ENCODE results near the gene ST3GAL3.

The ST3GAL3 gene, protein sequence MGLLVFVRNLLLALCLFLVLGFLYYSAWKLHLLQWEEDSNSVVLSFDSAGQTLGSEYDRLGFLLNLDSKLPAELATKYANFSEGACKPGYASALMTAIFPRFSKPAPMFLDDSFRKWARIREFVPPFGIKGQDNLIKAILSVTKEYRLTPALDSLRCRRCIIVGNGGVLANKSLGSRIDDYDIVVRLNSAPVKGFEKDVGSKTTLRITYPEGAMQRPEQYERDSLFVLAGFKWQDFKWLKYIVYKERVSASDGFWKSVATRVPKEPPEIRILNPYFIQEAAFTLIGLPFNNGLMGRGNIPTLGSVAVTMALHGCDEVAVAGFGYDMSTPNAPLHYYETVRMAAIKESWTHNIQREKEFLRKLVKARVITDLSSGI

DNA sequence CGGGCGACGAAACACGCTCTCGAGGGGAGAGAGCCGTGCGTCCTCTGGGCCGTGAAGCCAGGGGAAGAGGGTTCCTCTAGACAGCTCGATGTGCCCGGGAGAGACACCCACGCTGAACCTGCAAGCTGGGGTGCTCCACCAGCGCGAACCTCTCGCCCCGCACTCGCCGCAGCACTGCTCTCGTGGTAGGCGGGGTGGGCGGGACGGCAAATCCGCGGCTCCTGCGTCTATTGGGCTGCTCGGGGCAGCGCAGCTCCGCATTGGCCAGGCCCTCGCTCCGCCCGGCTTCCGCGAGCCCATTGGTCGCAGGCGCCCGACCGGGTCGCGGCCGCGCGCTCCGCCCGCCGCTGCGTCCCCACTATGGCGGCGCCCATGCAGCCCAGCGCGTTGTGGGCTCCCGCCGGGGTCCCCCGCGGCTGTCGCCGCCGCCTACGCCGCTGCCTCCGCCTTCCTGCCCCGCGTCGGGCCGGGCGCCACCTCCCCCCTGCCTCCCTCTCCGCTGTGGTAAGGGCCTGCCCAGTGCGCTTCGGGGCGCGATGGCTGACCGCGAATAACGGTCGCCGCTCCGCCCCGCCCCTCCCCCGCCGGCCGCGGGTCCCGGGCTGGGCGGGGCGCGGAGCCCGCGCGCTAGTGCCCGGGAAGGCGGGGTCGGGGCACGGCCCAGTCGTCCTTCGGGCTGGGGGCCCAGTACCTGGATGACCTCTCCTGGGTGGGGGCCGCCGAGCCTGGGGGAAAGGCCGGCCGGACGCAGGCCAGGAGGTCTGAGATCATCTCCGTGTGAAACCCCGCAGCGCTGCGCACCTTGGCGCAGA, at the start of gene ST3GAL3:
Gene ST3GAL3 (plus strand): TSS at position 347 of the 812 bp plus-strand sequence. CDS start 28,727 bp downstream, outside the sequence.
- peak; percentile 83 to 89 for DNase-seq

DNA sequence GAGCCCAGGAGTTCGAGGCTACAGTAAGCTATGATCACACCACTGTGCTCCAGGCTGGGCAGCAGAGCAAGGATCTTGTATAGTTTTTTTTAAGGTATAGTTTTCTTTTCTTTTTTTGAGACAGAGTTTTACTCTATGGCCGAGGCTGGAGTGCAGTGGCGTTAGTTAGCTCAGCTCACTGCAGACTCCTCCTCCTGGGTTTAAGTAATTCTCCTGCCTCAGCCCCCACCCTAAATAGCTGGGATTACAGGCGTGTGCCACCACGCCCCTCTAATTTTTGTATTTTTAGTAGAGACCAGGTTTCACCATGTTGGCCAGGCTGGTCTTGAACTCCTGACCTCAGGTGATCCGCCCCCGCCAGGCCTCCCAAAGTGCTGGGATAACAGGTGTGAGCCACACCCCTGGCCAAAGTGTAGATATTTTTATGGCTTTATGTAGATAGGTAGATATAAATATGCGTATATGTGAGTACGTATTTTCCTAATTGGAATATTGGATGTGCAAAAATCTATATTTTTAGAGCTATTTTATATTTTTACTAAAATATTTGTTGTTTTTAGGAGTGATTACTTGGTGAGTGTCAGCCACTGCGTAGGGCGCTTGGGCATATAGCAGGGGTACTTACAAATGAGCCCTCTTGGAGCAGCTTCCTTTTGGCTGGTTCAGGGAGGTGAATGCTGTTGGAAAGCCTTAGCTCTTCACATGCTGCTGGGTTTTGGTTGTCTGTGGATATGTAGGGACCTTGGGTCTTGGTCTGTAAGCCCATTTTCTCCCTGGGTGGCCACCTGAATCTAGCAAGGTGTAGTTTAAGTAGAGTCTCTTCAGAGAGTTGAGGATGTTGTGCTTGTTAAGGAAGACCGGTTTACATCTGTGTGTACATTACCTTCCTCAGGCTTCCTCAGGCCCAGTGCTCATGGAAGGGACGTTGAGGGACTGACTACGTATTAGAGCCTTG, 47.8 kb upstream of the ST3GAL3 start:
- DNase-seq = no peak

DNA sequence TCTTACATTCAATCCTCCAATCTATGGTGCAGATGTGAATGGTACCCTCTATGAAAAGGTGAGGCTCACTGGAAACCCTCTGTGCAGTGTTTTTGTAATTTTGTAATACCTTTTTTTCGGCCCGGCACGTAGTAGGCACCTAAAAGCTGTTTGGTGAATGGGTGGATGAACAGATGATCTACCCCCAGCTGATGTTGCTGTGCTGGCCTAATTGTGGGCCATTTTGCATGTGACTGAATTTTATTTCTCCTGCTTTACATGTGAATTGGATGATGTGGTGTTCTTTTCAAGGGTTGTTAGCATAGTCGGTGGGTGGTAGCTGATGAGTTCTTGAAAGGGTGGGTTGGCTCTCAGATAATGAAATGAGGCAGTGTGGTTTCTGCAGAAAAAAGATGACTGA, 47.0 kb upstream of the ST3GAL3 start:
- no peak for DNase-seq

DNA sequence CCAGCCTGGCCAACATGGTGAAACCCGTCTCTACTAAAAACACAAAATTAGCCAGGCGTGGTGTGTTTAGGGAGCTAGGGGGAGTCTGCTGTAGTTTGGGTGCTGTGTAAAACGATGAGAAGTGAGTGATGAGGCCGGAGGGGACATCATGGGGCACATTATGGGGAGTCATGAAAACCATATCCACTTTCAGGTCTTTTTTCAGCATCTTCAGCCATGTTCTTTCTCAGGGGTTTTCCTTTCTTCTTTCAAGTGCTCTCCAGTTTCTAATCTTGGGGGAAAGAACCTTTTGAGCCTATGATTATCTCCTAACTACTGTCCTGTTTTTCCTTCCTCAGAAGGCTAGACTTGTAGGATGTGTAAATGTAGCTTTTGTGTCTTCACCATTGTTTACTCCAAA, 43.0 kb upstream of the ST3GAL3 start:
- no peak for DNase-seq

DNA sequence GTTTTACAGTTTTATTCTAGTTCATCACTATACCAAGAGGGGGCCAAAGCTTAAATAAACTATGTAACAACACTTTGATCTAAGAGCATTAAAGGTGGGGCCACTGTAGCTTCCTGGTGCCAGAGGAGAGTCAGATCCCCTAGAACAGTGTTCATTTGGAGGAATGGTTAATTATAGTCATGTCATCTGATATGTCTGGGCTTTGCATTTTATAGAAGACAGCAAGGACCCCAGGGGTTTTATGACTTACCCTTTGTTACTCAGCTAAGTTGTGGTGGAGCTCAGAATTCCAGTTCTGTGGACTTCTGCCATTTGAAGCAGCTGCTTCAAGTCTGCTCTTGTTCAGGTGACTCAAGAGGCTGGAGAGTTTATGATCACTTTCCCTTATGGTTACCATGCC, 40.7 kb upstream of the ST3GAL3 start:
- no peak for DNase-seq

DNA sequence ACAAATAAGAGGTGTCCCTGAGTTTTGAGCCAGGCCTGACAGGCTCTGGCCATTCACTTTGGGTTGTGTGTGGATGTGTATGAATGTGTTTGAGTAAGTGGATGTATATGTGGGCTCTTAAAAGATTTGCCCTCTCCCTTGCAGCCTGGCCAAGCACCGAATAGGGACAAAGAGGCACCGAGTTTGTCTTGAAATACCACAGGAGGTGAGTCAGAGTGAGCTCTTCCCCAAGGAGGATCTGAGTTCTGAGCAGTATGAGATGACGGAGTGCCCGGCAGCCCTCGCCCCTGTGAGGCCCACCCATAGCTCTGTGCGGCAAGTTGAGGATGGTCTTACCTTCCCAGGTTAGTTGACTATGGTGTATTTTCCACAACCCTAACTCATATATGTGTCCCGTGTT, 38.4 kb upstream of the ST3GAL3 start:
- no peak for DNase-seq

DNA sequence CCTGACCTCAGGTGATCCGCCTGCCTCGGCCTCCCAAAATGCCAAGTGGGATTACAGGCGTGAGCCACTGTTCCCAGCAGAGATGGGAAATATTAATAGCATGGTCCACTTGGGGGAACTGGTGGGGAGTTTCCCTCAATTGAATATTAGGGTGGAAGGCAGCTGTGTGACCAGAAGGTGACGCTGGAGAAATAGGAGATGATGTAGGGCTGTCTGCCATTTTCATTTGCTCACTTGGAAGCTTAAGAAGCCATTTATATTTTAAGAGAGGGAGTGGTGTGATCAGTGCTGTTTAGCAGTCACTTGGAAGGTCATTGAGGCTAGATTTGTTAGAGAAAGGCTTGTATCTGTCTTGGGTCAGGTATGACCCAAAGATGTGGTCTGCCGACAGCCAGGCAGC, 37.5 kb upstream of the ST3GAL3 start:
- no peak for DNase-seq

DNA sequence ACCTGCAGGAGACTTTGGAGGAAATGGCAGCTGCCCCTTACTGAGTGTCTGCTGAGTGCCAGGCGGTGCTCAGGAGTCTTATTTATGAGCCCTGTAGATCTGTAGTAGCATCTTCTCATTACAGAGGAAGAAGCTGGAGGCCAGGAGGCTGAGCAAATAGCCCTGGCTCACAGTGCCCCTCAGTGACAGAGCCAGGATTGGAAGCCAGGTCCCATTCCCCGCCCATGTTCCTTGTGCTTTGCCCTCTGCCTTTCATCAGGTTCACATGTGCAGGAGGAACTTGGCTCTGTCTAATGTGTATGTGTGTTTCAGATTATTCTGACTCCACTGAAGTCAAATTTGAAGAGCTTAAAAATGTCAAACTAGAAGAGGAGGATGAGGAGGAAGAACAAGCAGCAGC, 36.1 kb upstream of the ST3GAL3 start:
- no peak for DNase-seq

DNA sequence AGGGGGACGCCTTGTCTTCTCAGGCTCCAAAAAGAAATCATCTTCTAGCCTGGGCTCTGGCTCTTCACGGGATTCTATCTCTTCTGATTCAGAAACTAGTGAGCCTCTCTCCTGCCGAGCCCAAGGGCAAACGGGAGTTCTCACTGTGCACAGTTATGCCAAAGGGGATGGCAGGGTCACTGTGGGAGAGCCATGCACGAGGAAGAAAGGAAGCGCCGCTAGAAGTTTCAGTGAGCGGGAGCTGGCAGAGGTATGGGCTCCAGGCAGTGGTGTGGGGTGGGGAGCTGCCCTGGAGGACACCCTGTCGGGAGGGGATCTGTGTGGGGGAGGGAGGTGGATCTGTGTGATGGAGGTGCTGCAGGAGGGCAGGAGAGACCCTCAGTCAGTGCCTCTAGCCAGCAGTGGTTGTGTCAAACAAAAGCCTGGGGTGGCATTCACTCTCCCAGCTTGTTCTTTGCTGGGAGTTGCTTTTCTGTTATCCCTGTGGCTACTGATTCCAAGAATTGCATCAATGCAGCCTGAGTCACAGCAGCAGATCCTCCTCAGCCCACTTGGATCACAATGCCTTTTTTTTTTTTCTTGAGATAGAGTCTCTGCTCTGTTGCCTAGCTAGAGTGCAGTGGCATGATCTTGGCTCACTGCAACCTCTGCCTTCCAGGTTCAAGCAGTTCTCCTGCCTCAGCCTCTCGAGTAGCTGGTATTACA, 35.6 kb upstream of the ST3GAL3 start:
- no peak for DNase-seq

DNA sequence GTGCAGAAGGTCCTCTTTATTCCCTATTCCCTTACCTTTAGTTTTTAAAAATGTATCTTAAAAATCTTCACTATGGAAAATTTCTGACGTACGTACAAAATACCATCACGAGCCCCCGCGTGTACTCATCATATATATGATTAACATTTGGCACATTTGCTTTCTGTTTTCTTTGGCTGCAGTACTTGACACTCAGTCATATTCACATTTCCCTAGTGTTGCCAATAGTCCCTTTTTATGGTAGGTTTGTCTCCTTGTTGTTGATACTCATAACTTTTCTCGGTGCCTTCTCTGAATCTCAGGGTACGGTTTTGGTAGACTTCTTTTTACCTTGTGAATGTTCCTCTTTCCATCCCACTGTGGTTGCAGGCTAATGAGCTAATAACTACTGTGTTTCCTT, 34.1 kb upstream of the ST3GAL3 start:
- no peak for DNase-seq

DNA sequence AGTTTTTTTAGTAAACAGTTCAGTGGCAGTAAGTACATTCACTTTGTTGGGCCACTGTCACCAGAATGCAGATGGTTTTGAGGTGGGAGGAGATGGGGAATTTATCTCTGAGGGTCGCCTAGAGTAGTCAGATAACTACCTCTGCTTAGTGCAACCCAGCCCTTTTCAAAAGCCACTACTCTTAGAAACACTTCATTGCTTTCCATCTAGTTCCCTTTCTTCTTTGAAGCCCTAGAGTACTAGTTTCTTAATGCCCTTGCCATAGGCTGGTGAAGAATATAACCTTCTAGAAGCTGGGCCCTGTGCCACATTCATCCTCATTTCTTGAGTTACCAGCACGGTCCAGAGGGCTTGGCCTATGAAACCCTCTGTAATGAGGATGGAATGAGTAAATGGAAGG, 28.4 kb upstream of the ST3GAL3 start:
- no peak for DNase-seq

DNA sequence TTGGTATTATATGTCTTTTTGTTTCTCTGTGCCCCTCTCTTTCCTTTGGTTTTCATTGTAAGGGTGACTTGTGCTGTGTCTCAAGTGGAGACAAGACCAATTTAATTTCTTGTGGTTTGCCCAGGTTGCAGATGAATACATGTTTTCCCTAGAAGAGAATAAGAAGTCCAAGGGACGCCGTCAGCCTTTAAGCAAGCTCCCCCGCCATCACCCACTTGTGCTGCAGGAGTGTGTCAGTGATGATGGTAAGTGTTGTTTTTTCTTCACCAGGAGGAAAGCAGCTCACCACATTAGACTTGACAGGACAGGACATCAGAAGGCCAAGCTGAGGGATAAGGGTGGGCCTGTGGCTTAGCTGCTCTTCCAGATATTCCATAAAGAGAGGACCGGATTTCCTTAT, 23.8 kb upstream of the ST3GAL3 start:
- DNase-seq = no peak

DNA sequence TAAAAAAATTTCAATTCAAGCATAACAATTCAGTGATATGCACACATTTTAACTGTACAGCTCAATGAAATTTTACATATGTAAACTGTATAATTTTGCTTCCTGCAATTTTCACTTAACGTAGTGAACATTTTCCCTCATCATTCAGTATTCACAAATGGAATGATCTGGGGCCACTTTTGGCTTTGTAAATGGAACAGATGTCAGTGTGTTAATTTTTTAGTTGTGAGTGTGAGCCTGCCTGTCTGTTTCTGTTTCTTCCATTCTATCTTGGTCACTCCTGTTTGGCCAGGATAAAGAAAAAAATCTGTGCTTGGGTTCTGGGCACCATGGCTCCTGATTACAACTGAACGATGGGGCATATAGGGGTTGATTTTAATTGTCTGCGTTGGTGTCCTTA, 20.5 kb upstream of the ST3GAL3 start:
- no peak for DNase-seq

DNA sequence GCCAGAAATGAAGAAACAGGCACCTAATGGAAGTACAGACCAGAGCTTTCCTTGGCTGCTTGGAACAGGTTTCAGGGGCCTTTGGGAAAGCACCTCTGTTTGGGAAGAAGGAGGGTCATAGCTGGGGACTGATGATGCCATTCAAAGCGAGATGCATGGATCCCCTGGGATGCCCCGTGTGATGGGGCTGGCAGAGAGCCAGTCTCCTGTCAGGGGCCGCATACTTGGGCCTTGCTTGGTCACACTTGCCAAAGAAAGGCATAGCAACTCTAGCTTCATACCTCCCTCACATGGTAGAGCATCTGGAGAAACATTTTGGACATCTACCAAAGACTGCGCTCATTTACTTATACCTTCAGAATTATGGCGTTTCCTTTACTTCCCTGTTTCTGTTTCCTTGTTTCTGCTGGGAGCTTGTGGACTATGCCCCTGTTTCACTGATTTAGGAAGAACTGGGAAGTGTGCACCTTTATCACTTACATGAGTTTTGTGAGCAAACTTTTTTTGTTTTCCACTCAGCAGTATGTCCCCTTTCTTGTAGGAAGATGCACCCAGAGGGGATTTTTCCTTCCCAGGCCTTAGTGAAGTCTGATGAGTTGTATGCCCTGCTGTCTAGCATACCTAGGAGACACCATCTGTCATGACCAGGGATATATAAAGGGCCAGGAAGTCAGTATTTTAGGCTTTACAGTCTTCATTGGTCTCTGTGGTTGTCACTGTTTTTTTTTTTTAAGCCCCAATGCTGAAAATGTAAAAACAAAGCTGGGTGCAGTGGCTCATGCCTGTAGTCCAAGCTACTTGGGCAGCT, 19.8 kb upstream of the ST3GAL3 start:
- no peak for DNase-seq

DNA sequence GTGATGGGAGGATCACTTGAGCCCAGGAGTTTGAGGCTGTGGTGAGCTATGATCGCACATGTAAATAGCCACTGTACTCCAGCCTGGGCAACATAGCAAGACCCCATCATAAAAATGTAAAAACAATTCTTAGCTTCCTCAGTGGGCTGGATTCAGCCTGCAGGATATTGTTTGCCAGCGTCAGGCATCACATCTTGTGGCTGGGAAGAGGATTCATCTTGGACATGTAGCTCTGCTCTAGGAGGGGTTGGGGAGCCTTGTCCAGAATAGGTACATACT, 19.3 kb upstream of the ST3GAL3 start:
- DNase-seq = no peak

DNA sequence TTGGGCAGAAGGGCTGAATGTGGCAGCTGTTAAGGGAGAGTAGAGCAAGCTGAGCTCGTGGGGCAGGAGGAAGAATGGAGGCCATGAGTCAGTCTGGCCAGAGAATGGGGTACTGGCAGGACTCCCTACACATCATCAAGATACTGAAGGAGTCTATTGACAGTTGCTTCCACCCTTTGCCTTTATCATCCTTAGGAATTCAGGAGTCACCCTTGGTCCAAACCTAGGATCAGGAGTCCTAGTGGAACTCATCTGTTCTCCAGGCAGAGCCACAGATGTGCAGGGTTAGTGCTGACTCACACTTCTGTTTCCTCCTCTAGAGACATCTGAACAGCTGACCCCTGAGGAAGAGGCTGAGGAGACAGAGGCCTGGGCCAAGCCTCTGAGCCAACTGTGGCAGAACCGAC, 18.7 kb upstream of the ST3GAL3 start:
- DNase-seq = peak; percentile 7 to 16

DNA sequence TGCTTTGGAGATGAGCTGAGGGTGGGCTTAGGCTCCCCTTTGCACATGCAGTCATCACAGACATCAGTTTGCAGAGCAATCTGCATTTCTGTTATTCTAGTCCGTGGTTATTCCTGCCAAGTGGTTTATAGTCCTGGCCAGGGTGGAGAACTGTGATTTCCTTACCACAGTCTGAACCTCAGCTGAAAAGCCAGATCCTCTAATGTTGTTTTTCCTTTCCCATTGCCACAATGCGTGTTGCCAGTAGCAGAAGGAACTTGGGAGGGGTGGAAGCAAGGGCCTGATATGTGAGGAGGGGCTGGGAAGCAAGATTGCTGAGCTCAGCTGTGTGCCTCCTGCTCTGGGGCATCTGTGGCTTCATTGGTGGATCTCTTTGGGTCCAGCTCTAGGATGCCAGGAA, 18.0 kb upstream of the ST3GAL3 start:
- DNase-seq = no peak

DNA sequence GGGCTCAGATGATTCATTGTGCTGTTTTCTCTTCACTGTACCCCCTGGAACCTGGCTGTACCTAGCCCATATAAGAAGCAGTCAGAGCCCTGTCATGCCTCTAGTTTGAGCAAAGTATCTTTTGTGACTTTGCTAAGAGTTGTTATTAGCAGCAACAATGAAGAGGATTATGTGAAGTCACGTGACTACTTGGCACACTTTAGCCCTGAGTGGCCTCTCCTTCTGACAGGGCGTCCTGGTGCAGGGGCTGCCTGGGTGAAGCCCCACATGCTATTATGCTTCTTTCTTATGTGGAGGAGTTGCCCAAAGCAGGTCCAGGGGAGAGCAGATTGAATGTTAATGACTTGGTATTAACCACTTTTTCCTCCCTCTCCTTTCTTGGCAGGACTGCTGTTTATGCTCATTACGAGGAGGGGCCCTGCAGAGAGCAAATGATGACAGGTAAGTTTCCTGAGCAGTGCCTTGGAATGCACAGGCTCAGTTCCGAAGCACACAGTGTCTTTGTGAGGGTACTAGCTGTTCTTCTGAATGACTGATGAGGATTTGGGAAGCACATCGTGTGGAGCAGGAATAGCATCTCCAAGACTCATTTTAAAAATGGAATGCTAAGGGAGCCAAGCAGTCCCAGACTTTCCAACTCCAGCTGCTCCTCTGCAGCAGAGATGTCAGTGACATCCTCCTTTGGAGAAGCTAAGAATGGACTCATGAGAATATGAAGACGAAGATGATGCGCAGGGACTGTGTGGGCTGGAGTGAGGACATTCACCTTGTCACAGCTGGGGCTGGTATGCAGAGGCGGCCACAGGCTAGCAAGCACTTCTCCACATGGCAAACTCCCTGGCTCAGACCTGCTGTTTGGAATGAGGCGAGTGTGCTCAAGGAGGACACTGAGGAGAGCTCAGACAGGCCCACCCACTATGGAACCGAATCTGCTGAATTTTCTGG, 15.2 kb upstream of the ST3GAL3 start:
- DNase-seq = no peak

DNA sequence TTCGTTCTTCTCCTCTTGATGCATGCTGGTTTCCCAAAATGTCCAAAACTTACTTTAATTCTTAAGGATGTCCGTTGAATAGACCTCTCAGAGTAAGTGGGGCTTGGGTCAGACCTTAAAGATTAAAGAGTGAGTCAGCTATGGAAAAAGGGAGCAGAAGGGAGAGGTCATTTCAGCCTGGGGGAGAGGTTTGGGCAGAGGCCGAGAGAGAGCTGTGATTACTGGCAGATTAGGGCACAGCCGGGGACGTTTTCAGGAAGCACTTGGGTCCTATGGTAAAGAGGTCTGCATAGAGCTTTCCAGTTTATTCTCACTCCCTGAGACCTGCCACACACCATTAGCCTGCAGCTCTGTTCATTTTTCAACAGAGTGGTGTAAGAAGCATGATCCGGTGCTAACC, 14.0 kb upstream of the ST3GAL3 start:
- DNase-seq = no peak

DNA sequence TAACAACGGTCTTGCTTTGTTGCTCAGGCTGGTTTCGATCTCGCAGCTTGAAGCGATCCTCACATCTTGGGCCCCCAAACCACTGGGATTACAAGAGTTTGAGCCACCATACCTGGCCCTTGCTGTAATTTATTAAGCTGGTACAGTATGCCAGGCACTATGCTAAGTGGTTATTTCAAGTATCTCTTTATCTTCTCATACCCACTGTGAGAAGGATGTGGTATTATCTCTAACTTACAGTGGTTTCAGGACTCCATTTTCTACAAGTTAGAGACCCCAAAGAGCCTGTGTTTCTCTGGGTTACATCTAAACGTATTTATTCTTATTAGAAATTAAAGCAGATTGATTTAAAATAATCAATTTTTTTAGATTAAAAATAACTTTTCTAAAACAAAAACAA, 8.1 kb upstream of the ST3GAL3 start:
- DNase-seq = no peak

DNA sequence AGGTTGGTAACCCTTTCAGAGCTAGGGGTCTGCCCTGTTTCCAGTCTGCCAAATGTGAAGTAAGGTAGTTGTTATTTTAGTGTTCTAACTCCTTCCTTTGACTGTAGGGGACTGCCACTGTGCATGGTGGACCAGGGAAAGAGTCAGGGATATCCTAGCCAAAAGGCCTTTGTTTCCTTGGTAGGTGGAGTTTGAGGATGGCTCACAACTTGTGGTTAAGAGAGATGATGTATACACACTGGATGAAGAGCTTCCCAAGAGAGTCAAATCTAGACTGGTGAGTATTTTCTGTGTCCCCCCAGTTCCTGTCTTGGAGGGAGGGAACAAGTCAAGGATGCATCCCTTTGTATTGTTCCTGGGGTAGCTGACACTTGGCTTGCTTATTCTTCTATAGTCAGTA, 3.5 kb upstream of the ST3GAL3 start:
- no peak for DNase-seq

Data from AML-193 (cell line).